Liver (tissue), 9 donors: Measurements from ENCODE around the gene INPP4A. TPM values are rescaled to one million over a fixed set of nuclear protein-coding genes. Genes with fewer than 3 reads are reported as not detected.

ENCODE experiments used
- DNase-seq: peaks from one replicate; pipeline ENCODE4 v3.0.0-alpha.2; 2017; ENCODE audit warnings: low spot score
- H3K27ac ChIP-seq, 2 donors: one replicate each; pipeline ENCODE4 v1.7.0; 2013; ENCODE audit warnings: inconsistent platforms in 2 of 2, low read length in 2 of 2, control low read depth in 1 of 2, low read depth in 1 of 2, mild to moderate bottlenecking in 1 of 2
- H3K27me3 ChIP-seq, 4 donors: one replicate each; pipeline versions ENCODE4 v1.6.1 to v1.7.0; 2013; ENCODE audit warnings: low read length in 3 of 4, inconsistent platforms in 1 of 4, mild to moderate bottlenecking in 1 of 4, moderate library complexity in 1 of 4; ENCODE audit not compliant: control insufficient read depth in 4 of 4, insufficient read depth in 4 of 4
- H3K36me3 ChIP-seq, 4 donors: one replicate each; pipeline versions ENCODE4 v1.6.1 to v1.7.0; 2013; ENCODE audit warnings: low read length in 3 of 4, mild to moderate bottlenecking in 3 of 4, low read depth in 1 of 4, moderate library complexity in 1 of 4; ENCODE audit not compliant: control insufficient read depth in 4 of 4, insufficient read depth in 3 of 4
- H3K4me1 ChIP-seq, 4 donors: one replicate each; pipeline versions ENCODE4 v1.6.1 to v1.7.0; 2013; ENCODE audit warnings: low read length in 3 of 4, mild to moderate bottlenecking in 3 of 4, moderate library complexity in 1 of 4; ENCODE audit not compliant: control insufficient read depth in 4 of 4, insufficient read depth in 4 of 4
- H3K4me3 ChIP-seq, 3 donors: one replicate each; pipeline versions ENCODE4 v1.6.1 to v1.7.0; 2013; ENCODE audit warnings: low read length in 3 of 3, control low read depth in 1 of 3, low read depth in 1 of 3, mild to moderate bottlenecking in 1 of 3
- H3K9ac ChIP-seq, 2 donors: one replicate each; pipeline ENCODE4 v1.7.0; 2013; ENCODE audit warnings: low read length in 2 of 2, mild to moderate bottlenecking in 2 of 2, moderate library complexity in 2 of 2, control low read depth in 1 of 2, low read depth in 1 of 2
- H3K9me3 ChIP-seq, 4 donors: one replicate each; pipeline versions ENCODE4 v1.6.1 to v1.7.0; 2013; ENCODE audit warnings: low read length in 3 of 4; ENCODE audit not compliant: control insufficient read depth in 4 of 4
- EGR1 ChIP-seq, 2 donors: IDR thresholded peaks; 2 replicates each; pipeline ENCODE4 v1.6.1; 2016 to 2018; ENCODE audit warnings: antibody characterized with exemption in 2 of 2, low read depth in 2 of 2
- FOXA1 ChIP-seq: IDR thresholded peaks from 2 replicates; pipeline ENCODE4 v1.6.1; 2016; ENCODE audit warnings: antibody characterized with exemption
- GABPA ChIP-seq, 2 donors: IDR thresholded peaks in 1 of 2; conservative IDR thresholded peaks in 1 of 2; 2 replicates each; pipeline ENCODE4 v1.6.1; 2016; ENCODE audit warnings: antibody characterized with exemption in 2 of 2, mild to moderate bottlenecking in 1 of 2, moderate library complexity in 1 of 2
- HNF4A ChIP-seq, 2 donors: conservative IDR thresholded peaks; 2 replicates each; pipeline ENCODE4 v1.6.1; 2016; ENCODE audit warnings: antibody characterized with exemption in 2 of 2, mild to moderate bottlenecking in 2 of 2
- HNF4G ChIP-seq: IDR thresholded peaks from 2 replicates; pipeline ENCODE4 v1.6.1; 2016; ENCODE audit warnings: antibody characterized with exemption
- JUND ChIP-seq, 2 donors: IDR thresholded peaks; 2 replicates each; pipeline ENCODE4 v1.6.1; 2016; ENCODE audit warnings: antibody characterized with exemption in 2 of 2
- RAD21 ChIP-seq, 2 donors: IDR thresholded peaks; 2 replicates each; pipeline ENCODE4 v1.6.1; 2016; ENCODE audit warnings: antibody characterized with exemption in 2 of 2, mild to moderate bottlenecking in 2 of 2
- RXRA ChIP-seq, 2 donors: IDR thresholded peaks; 2 replicates each; pipeline ENCODE4 v1.6.1; 2017 to 2018; ENCODE audit warnings: antibody characterized with exemption in 2 of 2, mild to moderate bottlenecking in 1 of 2
- SP1 ChIP-seq: IDR thresholded peaks from 2 replicates; pipeline ENCODE4 v1.6.1; 2018; ENCODE audit warnings: antibody characterized with exemption, mild to moderate bottlenecking
- WGBS: extraction: QIAGEN DNeasy Blood & Tissue Kit; methylation state at CpG from one replicate; pipeline ENCODE4 v1.1.7; 2013; 5-methylcytosine and 5-hydroxymethylcytosine counted together
- polyA plus RNA-seq, 2 donors: library from polyadenylated mRNA; stranded (reverse) in 1 of 2; unstranded in 1 of 2; fragments of 200-250 nt in 1 of 2; fragments of >200 nt in 1 of 2; fragmentation: Nextera tagmentation in 1 of 2; extraction: Ambion mirVana in 1 of 2; gene quantifications; one replicate each; pipeline versions ENCODE4 v1.2.1 to v1.2.3, GENCODE V29; 2013 to 2015
- total RNA-seq, 2 donors: library from RNA; depleted of rRNA; stranded (reverse); fragments of >200 nt; gene quantifications; one replicate each; pipeline ENCODE4 v1.2.3, GENCODE V29; 2014
- TF ChIP-seq, protein P1 (sequence below): fragments of 150-350 bp; IDR thresholded peaks from 2 replicates; pipeline ENCODE4 v1.5.1; 2017; ENCODE audit warnings: improper control_type of control experiment, low read depth, low read length; ENCODE audit not compliant: missing input control
- TF ChIP-seq, protein P2 (sequence below): IDR thresholded peaks from 2 replicates; pipeline ENCODE4 v1.6.1; 2016; ENCODE audit warnings: antibody characterized with exemption
- TF ChIP-seq, protein P3 (sequence below): IDR thresholded peaks from 2 replicates; pipeline ENCODE4 v1.6.1; 2016; ENCODE audit warnings: antibody characterized with exemption
- TF ChIP-seq, protein P4 (sequence below): IDR thresholded peaks from 2 replicates; pipeline ENCODE4 v1.6.1; 2016; ENCODE audit warnings: antibody characterized with exemption
- donor health status: healthy.
- donor health status: healthy.
- donor health status: healthy.
- donor health status: healthy.
- donor health status: healthy.

The INPP4A gene
- total and polyA plus RNA-seq, 4 donors: 2.9 to 14.9 (median 7.2) TPM

DNA sequence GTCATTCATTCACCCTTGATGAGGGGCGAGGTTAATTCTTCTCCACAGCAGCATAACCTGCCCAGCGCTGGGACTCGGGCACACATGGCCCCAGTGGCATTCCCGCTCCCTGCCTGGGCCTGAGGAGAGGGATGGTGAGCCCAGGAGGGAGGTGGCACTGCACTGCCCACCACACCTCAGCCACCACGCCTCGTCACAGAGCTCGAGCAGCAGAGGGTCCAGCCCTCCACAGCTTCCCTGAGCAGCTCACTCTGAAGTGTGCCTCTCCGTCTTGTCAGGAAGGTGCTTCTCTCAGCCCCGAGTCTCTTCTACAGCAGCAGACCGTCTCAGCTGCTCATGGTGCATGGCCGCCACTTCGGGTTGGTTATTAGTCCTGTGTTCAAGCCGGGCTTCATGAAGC, 128.8 kb downstream of the INPP4A start:
- Histone ChIP-seq H3K36me3 (peaks cover 2 to 37% (median 12%) of the 10 kb centered on the region in 4 donors), H3K9me3 (no peaks in the 10 kb centered on the region), H3K4me3 (no peak overlapping the region), H3K27me3 (no peaks in the 10 kb centered on the region), H3K4me1 (no peaks in the 10 kb centered on the region), H3K9ac (no peak overlapping the region), H3K27ac (no peak overlapping the region)
- WGBS: 97% methylated on average over 13 of the region's 13 CpGs
- DNase-seq: no peak
- TF ChIP-seq, protein P1, sequence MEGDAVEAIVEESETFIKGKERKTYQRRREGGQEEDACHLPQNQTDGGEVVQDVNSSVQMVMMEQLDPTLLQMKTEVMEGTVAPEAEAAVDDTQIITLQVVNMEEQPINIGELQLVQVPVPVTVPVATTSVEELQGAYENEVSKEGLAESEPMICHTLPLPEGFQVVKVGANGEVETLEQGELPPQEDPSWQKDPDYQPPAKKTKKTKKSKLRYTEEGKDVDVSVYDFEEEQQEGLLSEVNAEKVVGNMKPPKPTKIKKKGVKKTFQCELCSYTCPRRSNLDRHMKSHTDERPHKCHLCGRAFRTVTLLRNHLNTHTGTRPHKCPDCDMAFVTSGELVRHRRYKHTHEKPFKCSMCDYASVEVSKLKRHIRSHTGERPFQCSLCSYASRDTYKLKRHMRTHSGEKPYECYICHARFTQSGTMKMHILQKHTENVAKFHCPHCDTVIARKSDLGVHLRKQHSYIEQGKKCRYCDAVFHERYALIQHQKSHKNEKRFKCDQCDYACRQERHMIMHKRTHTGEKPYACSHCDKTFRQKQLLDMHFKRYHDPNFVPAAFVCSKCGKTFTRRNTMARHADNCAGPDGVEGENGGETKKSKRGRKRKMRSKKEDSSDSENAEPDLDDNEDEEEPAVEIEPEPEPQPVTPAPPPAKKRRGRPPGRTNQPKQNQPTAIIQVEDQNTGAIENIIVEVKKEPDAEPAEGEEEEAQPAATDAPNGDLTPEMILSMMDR: no peak
- TF ChIP-seq, protein P2, sequence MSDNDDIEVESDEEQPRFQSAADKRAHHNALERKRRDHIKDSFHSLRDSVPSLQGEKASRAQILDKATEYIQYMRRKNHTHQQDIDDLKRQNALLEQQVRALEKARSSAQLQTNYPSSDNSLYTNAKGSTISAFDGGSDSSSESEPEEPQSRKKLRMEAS: no peak
- no peak for TF ChIP-seq JUND (IDR thresholded peaks at IDR 0.05)
- no peak for TF ChIP-seq GABPA (IDR thresholded peaks at IDR 0.05 in 1 of 2, conservative IDR thresholded peaks at IDR 0.05 in 1 of 2)
- TF ChIP-seq SP1: no peak
- no peak for TF ChIP-seq HNF4G
- TF ChIP-seq, protein P3, sequence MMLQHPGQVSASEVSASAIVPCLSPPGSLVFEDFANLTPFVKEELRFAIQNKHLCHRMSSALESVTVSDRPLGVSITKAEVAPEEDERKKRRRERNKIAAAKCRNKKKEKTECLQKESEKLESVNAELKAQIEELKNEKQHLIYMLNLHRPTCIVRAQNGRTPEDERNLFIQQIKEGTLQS: no peak
- TF ChIP-seq, protein P4, sequence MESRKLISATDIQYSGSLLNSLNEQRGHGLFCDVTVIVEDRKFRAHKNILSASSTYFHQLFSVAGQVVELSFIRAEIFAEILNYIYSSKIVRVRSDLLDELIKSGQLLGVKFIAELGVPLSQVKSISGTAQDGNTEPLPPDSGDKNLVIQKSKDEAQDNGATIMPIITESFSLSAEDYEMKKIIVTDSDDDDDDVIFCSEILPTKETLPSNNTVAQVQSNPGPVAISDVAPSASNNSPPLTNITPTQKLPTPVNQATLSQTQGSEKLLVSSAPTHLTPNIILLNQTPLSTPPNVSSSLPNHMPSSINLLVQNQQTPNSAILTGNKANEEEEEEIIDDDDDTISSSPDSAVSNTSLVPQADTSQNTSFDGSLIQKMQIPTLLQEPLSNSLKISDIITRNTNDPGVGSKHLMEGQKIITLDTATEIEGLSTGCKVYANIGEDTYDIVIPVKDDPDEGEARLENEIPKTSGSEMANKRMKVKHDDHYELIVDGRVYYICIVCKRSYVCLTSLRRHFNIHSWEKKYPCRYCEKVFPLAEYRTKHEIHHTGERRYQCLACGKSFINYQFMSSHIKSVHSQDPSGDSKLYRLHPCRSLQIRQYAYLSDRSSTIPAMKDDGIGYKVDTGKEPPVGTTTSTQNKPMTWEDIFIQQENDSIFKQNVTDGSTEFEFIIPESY: no peak
- no peak for TF ChIP-seq HNF4A (conservative IDR thresholded peaks at IDR 0.05)
- TF ChIP-seq RXRA (IDR thresholded peaks at IDR 0.05): no peak
- TF ChIP-seq RAD21 (IDR thresholded peaks at IDR 0.05): no peak
- no peak for TF ChIP-seq FOXA1

DNA sequence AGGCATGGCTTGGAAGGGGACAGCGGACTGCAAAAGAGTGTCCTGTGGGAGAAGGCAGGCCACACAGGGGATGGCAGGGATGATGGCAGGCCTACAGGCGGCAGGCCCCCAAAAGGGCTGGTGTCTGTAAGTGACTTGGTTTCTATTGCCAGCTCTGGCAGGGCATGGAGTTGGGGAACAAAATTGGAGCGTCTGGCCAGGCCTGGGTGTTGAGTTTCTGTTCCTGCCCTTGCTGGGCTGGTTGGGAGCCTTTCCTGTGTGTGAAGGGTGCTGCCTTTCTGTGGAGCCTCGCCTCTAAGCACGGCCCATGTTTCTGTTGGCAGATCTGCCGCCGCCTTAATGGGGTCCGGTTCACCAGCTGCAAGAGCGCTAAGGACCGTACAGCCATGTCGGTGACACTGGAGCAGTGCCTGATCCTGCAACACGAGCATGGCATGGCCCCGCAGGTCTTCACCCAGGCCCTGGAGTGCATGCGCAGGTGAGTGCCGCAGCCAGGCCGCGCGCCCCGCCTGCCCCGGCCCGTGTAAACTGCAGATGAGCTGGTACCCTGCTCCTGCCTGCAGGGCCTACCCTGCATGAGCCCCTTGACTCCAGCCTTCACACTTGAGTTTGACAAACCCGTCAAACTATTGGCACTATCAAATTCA, 132.1 kb downstream of the INPP4A start:
- DNase-seq: peak; percentile 29
- Histone ChIP-seq H3K27ac (no peak overlapping the region), H3K4me1 (no peaks in the 10 kb centered on the region), H3K36me3 (peaks cover 2 to 25% (median 10%) of the 10 kb centered on the region in 4 donors), H3K9ac (no peak overlapping the region), H3K4me3 (no peak overlapping the region), H3K27me3 (no peaks in the 10 kb centered on the region), H3K9me3 (no peaks in the 10 kb centered on the region)
- TF ChIP-seq, protein P1: no peak
- no peak for TF ChIP-seq HNF4G
- TF ChIP-seq EGR1 (IDR thresholded peaks at IDR 0.05; ENCODE audit: low read depth in 2 of 2): no peak
- WGBS: 98% methylated on average over 22 of the region's 22 CpGs
